Bronchial epithelial cell (primary cell): ENCODE results near the gene ADPGK. TPM values are rescaled to one million over a fixed set of nuclear protein-coding genes. Genes with fewer than 3 reads are reported as not detected.
"Not testable (repeated sequence)": the region's sequence is repeated elsewhere in the genome, so short reads cannot be mapped to it uniquely, and the experiment has no call there.

Experiments
- DNase-seq: peaks from one replicate; pipeline ENCODE4 v3.0.0-alpha.2; 2010; ENCODE audit warnings: low read depth
- FAIRE-seq: peaks from 2 replicates; lab custom pipeline; 2011; peaks lifted over from hg19 to GRCh38; lab: Jason Lieb, UNC
- H3K27me3 ChIP-seq: 2 replicates; pipeline ENCODE4 v1.5.1; 2011; ENCODE audit warnings: low read length; ENCODE audit not compliant: control insufficient read depth, insufficient read depth
- H3K36me3 ChIP-seq: 2 replicates; pipeline ENCODE4 v1.5.1; 2011; ENCODE audit warnings: low read length; ENCODE audit not compliant: control insufficient read depth, insufficient read depth
- H3K4me3 ChIP-seq: 2 replicates; pipeline ENCODE4 v1.5.1; 2011; ENCODE audit warnings: mild to moderate bottlenecking, low read depth, low read length, control low read depth
- CTCF ChIP-seq: IDR thresholded peaks from 2 replicates; pipeline ENCODE4 v1.5.1; 2011; ENCODE audit warnings: mild to moderate bottlenecking, moderate library complexity, low read length, control low read depth, inconsistent platforms; ENCODE audit not compliant: insufficient read depth, severe bottlenecking
- total RNA-seq: library from RNA; depleted of rRNA; stranded (reverse); fragments of >200 nt; gene quantifications from 2 replicates; pipeline ENCODE4 v1.2.1, GENCODE V29; 2014

ADPGK gene
- total RNA-seq, 1 donor from 2014 or later: 40.5 TPM

GRCh38 chr15:72728821-72729220 is 54.7 kb downstream of the ADPGK start:
- no peak for TF ChIP-seq CTCF
- H3K4me3 ChIP-seq: no peak overlapping the region
- no peak for DNase-seq
- no peaks in the 10 kb centered on the region for H3K36me3 ChIP-seq
- FAIRE-seq: no peak
- H3K27me3 ChIP-seq: no peaks in the 10 kb centered on the region

- FAIRE-seq, H3K4me3 ChIP-seq, H3K27me3 ChIP-seq, DNase-seq, H3K36me3 ChIP-seq: not testable (repeated sequence)
Observed at GRCh38 chr15:72728249-72728648, 55.3 kb downstream of the ADPGK start.

- TF ChIP-seq CTCF: no peak
- FAIRE-seq (no peak), DNase-seq (no peak)
- H3K27me3 ChIP-seq: no peaks in the 10 kb centered on the region
- H3K36me3 ChIP-seq: no peaks in the 10 kb centered on the region
- H3K4me3 ChIP-seq: no peak overlapping the region
Observed at GRCh38 chr15:72727154-72727553, 56.4 kb downstream of the ADPGK start.

- not testable (repeated sequence) for H3K4me3 ChIP-seq, H3K27me3 ChIP-seq, FAIRE-seq, DNase-seq, H3K36me3 ChIP-seq
Observed at GRCh38 chr15:72725851-72726250, 57.7 kb downstream of the ADPGK start.

GRCh38 chr15:72725446-72725845 is 58.1 kb downstream of the ADPGK start:
- no peaks in the 10 kb centered on the region for H3K27me3 ChIP-seq
- FAIRE-seq (no peak), DNase-seq (no peak)
- no peaks in the 10 kb centered on the region for H3K36me3 ChIP-seq
- no peak overlapping the region for H3K4me3 ChIP-seq
- no peak for TF ChIP-seq CTCF

GRCh38 chr15:72724028-72724427 is 59.5 kb downstream of the ADPGK start:
- no peaks in the 10 kb centered on the region for H3K27me3 ChIP-seq
- TF ChIP-seq CTCF: no peak
- FAIRE-seq: no peak
- H3K4me3 ChIP-seq: no peak overlapping the region
- no peak for DNase-seq
- no peaks in the 10 kb centered on the region for H3K36me3 ChIP-seq

- peak; percentile 79 for TF ChIP-seq CTCF
- no peak overlapping the region for H3K4me3 ChIP-seq
- FAIRE-seq: no peak
- no peaks in the 10 kb centered on the region for H3K36me3 ChIP-seq
- no peaks in the 10 kb centered on the region for H3K27me3 ChIP-seq
- peak; percentile 63 for DNase-seq
Observed at GRCh38 chr15:72722071-72722696, 61.4 kb downstream of the ADPGK start.

- not testable (repeated sequence) for H3K4me3 ChIP-seq, H3K27me3 ChIP-seq, H3K36me3 ChIP-seq, FAIRE-seq, DNase-seq
Observed at GRCh38 chr15:72708551-72709303, 74.8 kb downstream of the ADPGK start.
